GM04503 (cell line): ENCODE data around the gene MOSMO.
"Not testable (repeated sequence)": the region's sequence is repeated elsewhere in the genome, so short reads cannot be mapped to it uniquely, and the experiment has no call there.

Source experiments
- DNase-seq: peaks from one replicate; pipeline ENCODE4 v3.0.0-alpha.2; 2012; ENCODE audit warnings: low read depth

MOSMO gene

GRCh38 chr16:22003195-22003594, 4.7 kb upstream of the MOSMO start:
- no peak for DNase-seq

GRCh38 chr16:22004341-22004740, 3.6 kb upstream of the MOSMO start:
- no peak for DNase-seq

GRCh38 chr16:22005746-22006145, 2.2 kb upstream of the MOSMO start:
- DNase-seq, result no peak

GRCh38 chr16:22006636-22007035, 1.3 kb upstream of the MOSMO start:
- no peak for DNase-seq

- DNase-seq, result no peak
Observed at GRCh38 chr16:22007159-22007508, 777 bp upstream of the MOSMO start.

GRCh38 chr16:22008215-22009059, 526 bp downstream of the MOSMO start:
- DNase-seq, result no peak

GRCh38 chr16:22010902-22011301, 3.0 kb downstream of the MOSMO start:
- DNase-seq, result no peak

GRCh38 chr16:22012241-22012640, 4.3 kb downstream of the MOSMO start:
- DNase-seq, result no peak

GRCh38 chr16:22013486-22013885, 5.6 kb downstream of the MOSMO start:
- no peak for DNase-seq

- DNase-seq, result no peak
Observed at GRCh38 chr16:22014271-22014873, 6.5 kb downstream of the MOSMO start.

- DNase-seq, result no peak
Observed at GRCh38 chr16:22016927-22017326, 9.0 kb downstream of the MOSMO start.

- DNase-seq, result no peak
Observed at GRCh38 chr16:22018559-22018958, 10.6 kb downstream of the MOSMO start.

- DNase-seq, result no peak
Observed at GRCh38 chr16:22022151-22022550, 14.2 kb downstream of the MOSMO start.

- DNase-seq, result no peak
Observed at GRCh38 chr16:22023505-22023904, 15.6 kb downstream of the MOSMO start.

- not testable (repeated sequence) for DNase-seq
Observed at GRCh38 chr16:22024785-22025184, 16.9 kb downstream of the MOSMO start.

GRCh38 chr16:22027633-22028032, 19.7 kb downstream of the MOSMO start:
- no peak for DNase-seq

GRCh38 chr16:22029632-22030031, 21.7 kb downstream of the MOSMO start:
- DNase-seq, result no peak

GRCh38 chr16:22030087-22030812, 22.3 kb downstream of the MOSMO start:
- no peak for DNase-seq

GRCh38 chr16:22031483-22032083, 23.7 kb downstream of the MOSMO start:
- no peak for DNase-seq

- no peak for DNase-seq
Observed at GRCh38 chr16:22034503-22034902, 26.6 kb downstream of the MOSMO start.

- DNase-seq, result no peak
Observed at GRCh38 chr16:22035153-22035552, 27.2 kb downstream of the MOSMO start.

GRCh38 chr16:22043882-22044281, 36.0 kb downstream of the MOSMO start:
- not testable (repeated sequence) for DNase-seq

GRCh38 chr16:22045888-22046287, 38.0 kb downstream of the MOSMO start:
- not testable (repeated sequence) for DNase-seq
